Activated naive CD8-positive, alpha-beta T cell treated with anti-CD3 and anti-CD28 coated beads, Interleukin-2, amount 10 ng/mL, durations not matched to agents 7 days and 5 days (primary cell): Measurements from ENCODE around the gene KIT. TPM values are rescaled to one million over a fixed set of nuclear protein-coding genes. Genes with fewer than 3 reads are reported as not detected.

ENCODE experiments used
- ATAC-seq: fragments of 150-1000 bp; cut with Tn5 transposase; one replicate; pipeline ENCODE4 v1.10.0; 2021; ENCODE audit warnings: low read depth, moderate library complexity
- POLR2A ChIA-PET: fragments of 350-600 bp; sonication (Branson Sonifier 250); formaldehyde crosslinking; loops from one replicate; lab custom pipeline; 2021; ENCODE audit warnings: antibody characterized with exemption; lab: Charles Lee
- DNase-seq: peaks from one replicate; pipeline ENCODE4 v3.0.0; 2021
- H3K27ac Mint-ChIP-seq: one replicate; pipeline ENCODE4 v1.8.0; 2022; ENCODE audit warnings: mild to moderate bottlenecking, mixed read lengths
- H3K27me3 Mint-ChIP-seq: one replicate; pipeline ENCODE4 v1.8.0; 2022; ENCODE audit warnings: mild to moderate bottlenecking, moderate library complexity, mixed read lengths
- H3K36me3 Mint-ChIP-seq: one replicate; pipeline ENCODE4 v1.8.0; 2021; ENCODE audit warnings: mild to moderate bottlenecking, mixed read lengths
- H3K4me1 Mint-ChIP-seq: one replicate; pipeline ENCODE4 v1.8.0; 2021; ENCODE audit warnings: mixed read lengths
- H3K4me3 Mint-ChIP-seq: one replicate; pipeline ENCODE4 v1.8.0; 2022; ENCODE audit warnings: mild to moderate bottlenecking, moderate library complexity, mixed read lengths
- H3K9me3 Mint-ChIP-seq: one replicate; pipeline ENCODE4 v1.8.0; 2021; ENCODE audit warnings: mixed read lengths
- total RNA-seq, 2 experiments: library from RNA; stranded (reverse); gene quantifications; one replicate each; pipeline ENCODE4 v1.2.3, GENCODE V29; 2021

The KIT gene
- total RNA-seq, 2 experiments from 2014 or later, result 0.64 to 1.1 TPM

- Mint-ChIP-seq H3K9me3 (no peaks in the 10 kb centered on the region), H3K4me3 (no peak overlapping the region), H3K36me3 (no peaks in the 10 kb centered on the region), H3K4me1 (no peaks in the 10 kb centered on the region), H3K27ac (no peak overlapping the region), H3K27me3 (no peaks in the 10 kb centered on the region)
- ATAC-seq (no peak), DNase-seq (no peak)
- POLR2A ChIA-PET, result no interaction called here
Measured at GRCh38 chr4:54695788-54696187, 38.0 kb downstream of the KIT start.

DNA sequence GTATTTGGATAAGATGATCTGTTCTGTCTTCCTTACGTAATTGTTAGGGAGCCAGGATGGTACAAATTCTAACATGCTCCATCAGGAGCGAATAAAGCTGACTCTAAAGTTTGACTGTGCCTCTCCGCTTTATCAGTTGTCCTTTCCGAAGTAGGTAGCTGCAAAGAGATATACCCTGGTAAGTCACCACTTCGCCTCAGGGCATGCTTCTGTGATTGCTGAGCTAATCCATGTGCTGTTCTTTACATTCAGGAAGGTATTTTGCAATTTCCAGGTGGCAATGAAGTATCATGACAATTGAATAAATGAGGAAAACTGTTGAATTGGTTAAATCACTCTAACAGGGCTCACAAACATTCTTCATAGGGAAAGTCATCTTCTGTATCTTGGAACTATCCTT is 38.9 kb downstream of the KIT start:
- POLR2A ChIA-PET, result no interaction called here
- DNase-seq (no peak), ATAC-seq (no peak)
- Mint-ChIP-seq H3K4me1 (no peaks in the 10 kb centered on the region), H3K36me3 (no peaks in the 10 kb centered on the region), H3K27me3 (no peaks in the 10 kb centered on the region), H3K9me3 (no peaks in the 10 kb centered on the region), H3K4me3 (no peak overlapping the region), H3K27ac (no peak overlapping the region)

DNA sequence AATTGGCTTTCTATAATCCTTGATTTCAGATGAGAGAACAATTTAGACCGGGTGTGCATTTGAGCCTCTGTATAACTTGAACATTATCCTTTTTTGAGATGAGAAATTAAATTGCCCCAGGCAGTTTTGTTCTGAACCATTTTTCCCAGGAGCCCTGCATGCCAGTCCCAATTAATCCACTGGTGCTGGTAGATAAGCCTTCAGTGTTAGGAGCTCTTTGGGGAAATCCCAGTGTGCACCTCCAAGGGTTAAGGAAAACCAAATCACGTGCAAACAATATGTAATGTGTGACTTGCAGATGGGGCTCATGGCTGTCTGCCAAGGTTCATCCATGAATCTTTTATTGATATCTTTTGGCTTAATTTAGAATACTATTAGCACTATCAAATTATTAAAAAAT is 43.2 kb downstream of the KIT start:
- H3K9me3 Mint-ChIP-seq, result no peaks in the 10 kb centered on the region
- H3K4me3 Mint-ChIP-seq, result no peak overlapping the region
- DNase-seq (no peak), ATAC-seq (no peak)
- POLR2A ChIA-PET, result no interaction called here
- H3K4me1 Mint-ChIP-seq, result no peaks in the 10 kb centered on the region
- no peak overlapping the region for H3K27ac Mint-ChIP-seq
- H3K27me3 Mint-ChIP-seq, result no peaks in the 10 kb centered on the region
- no peaks in the 10 kb centered on the region for H3K36me3 Mint-ChIP-seq

- Mint-ChIP-seq H3K27ac (no peak overlapping the region), H3K36me3 (no peaks in the 10 kb centered on the region), H3K27me3 (peaks cover 2% of the 10 kb centered on the region), H3K9me3 (peaks cover 2% of the 10 kb centered on the region), H3K4me3 (no peak overlapping the region), H3K4me1 (no peaks in the 10 kb centered on the region)
- POLR2A ChIA-PET, result no interaction called here
- ATAC-seq, result no peak
- DNase-seq, result no peak
Measured at GRCh38 chr4:54703182-54703581, 45.4 kb downstream of the KIT start.

GRCh38 chr4:54707406-54707805 is 49.6 kb downstream of the KIT start:
- Mint-ChIP-seq H3K4me3 (no peak overlapping the region), H3K27me3 (peaks cover 2% of the 10 kb centered on the region), H3K4me1 (peaks cover 5% of the 10 kb centered on the region), H3K9me3 (peaks cover 2% of the 10 kb centered on the region), H3K36me3 (no peaks in the 10 kb centered on the region), H3K27ac (no peak overlapping the region)
- DNase-seq (no peak), ATAC-seq (no peak)
- POLR2A ChIA-PET, result no interaction called here

DNA sequence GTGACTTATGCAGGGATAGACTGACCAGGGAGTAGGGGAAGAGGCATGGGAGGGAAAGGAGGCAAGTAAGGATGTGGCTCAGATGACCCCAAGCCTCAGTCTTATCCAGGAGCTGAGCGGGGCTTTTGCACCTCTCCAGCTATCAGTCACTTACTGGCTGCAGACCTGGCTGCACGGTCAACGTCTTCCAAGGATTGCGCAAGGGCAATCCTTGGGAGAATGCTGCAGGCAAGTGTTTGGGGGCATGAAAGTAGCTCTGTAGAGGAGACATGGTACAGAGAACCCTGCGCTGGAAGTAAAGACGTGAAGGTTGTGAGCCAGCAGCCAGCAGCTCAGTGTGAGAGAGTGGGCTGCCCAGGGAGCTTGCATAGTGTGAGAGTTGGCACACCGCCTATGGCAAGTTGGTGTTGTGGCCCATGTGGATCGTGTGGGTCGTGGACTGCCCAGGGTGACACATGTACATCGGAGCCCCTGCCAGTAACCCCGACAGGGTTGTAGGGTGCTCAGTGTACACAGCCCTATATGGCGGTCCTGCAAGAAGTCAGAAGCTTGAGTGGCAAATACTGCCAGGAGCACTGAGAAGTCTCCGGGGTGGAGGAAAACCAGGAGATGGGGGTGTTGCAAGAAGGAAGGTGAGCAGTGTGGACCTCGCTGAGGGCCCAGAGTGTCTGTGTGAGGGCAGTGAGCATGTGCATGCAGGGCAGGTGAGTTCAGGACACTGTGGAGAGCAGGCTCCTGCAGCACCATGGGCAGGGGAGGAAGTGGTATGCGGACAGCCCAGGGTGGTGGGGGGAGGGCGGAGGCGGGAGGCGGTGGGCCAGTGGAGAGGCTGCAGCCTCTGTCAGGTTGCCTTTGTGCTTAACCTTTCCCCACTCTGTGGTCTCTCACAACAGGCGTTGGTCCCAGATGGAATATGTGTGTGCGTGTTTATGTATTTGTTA is 50.9 kb downstream of the KIT start:
- H3K9me3 Mint-ChIP-seq, result peaks cover 2% of the 10 kb centered on the region
- H3K36me3 Mint-ChIP-seq, result no peaks in the 10 kb centered on the region
- ATAC-seq, result no peak
- peaks cover 2% of the 10 kb centered on the region for H3K27me3 Mint-ChIP-seq
- DNase-seq, result no peak
- POLR2A ChIA-PET, result no interaction called here
- H3K4me1 Mint-ChIP-seq, result peaks cover 5% of the 10 kb centered on the region
- H3K27ac Mint-ChIP-seq, result no peak overlapping the region
- H3K4me3 Mint-ChIP-seq, result no peak overlapping the region

DNA sequence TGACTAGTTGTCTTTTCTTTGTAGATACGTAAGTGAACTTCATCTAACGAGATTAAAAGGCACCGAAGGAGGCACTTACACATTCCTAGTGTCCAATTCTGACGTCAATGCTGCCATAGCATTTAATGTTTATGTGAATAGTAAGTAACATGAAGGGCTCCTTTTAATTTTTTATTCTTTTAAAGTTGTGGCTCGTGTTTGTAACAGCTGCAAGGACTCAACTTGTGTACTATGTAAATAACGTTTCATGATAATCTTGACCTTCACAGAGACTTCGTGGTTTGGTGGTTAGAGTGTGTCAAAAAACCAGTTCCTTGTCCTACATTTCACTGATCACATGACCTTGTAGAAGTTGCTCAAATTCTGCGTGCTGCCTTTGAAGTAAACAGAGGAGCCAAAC is 51.6 kb downstream of the KIT start:
- no peak for ATAC-seq
- Mint-ChIP-seq H3K4me1 (peaks cover 5% of the 10 kb centered on the region), H3K27ac (no peak overlapping the region), H3K4me3 (no peak overlapping the region), H3K27me3 (peaks cover 2% of the 10 kb centered on the region), H3K36me3 (no peaks in the 10 kb centered on the region), H3K9me3 (peaks cover 2% of the 10 kb centered on the region)
- no peak for DNase-seq
- POLR2A ChIA-PET, result no interaction called here

- no peaks in the 10 kb centered on the region for H3K36me3 Mint-ChIP-seq
- no peak overlapping the region for H3K27ac Mint-ChIP-seq
- ATAC-seq (no peak), DNase-seq (no peak)
- no peak overlapping the region for H3K4me3 Mint-ChIP-seq
- peaks cover 2% of the 10 kb centered on the region for H3K9me3 Mint-ChIP-seq
- POLR2A ChIA-PET, result no interaction called here
- peaks cover 5% of the 10 kb centered on the region for H3K4me1 Mint-ChIP-seq
- peaks cover 7% of the 10 kb centered on the region for H3K27me3 Mint-ChIP-seq
Measured at GRCh38 chr4:54712206-54712605, 54.4 kb downstream of the KIT start.

GRCh38 chr4:54714631-54715030 is 56.9 kb downstream of the KIT start:
- no peak overlapping the region for H3K4me3 Mint-ChIP-seq
- peaks cover 7% of the 10 kb centered on the region for H3K27me3 Mint-ChIP-seq
- POLR2A ChIA-PET, result no interaction called here
- ATAC-seq (no peak), DNase-seq (no peak)
- H3K27ac Mint-ChIP-seq, result no peak overlapping the region
- H3K9me3 Mint-ChIP-seq, result no peaks in the 10 kb centered on the region
- peaks cover under 1% of the 10 kb centered on the region for H3K4me1 Mint-ChIP-seq
- H3K36me3 Mint-ChIP-seq, result no peaks in the 10 kb centered on the region

- Mint-ChIP-seq H3K27ac (no peak overlapping the region), H3K27me3 (peaks cover 7% of the 10 kb centered on the region), H3K4me3 (no peak overlapping the region), H3K4me1 (no peaks in the 10 kb centered on the region), H3K36me3 (no peaks in the 10 kb centered on the region), H3K9me3 (no peaks in the 10 kb centered on the region)
- DNase-seq (no peak), ATAC-seq (no peak)
- POLR2A ChIA-PET, result no interaction called here
Measured at GRCh38 chr4:54716478-54717065, 58.8 kb downstream of the KIT start.

GRCh38 chr4:54717694-54718093 is 59.9 kb downstream of the KIT start:
- Mint-ChIP-seq H3K9me3 (no peaks in the 10 kb centered on the region), H3K27me3 (peaks cover 7% of the 10 kb centered on the region), H3K4me1 (no peaks in the 10 kb centered on the region), H3K4me3 (no peak overlapping the region), H3K27ac (no peak overlapping the region), H3K36me3 (no peaks in the 10 kb centered on the region)
- ATAC-seq, result no peak
- POLR2A ChIA-PET, result no interaction called here
- no peak for DNase-seq

GRCh38 chr4:54719378-54719777 is 61.6 kb downstream of the KIT start:
- Mint-ChIP-seq H3K4me3 (no peak overlapping the region), H3K27ac (no peak overlapping the region), H3K36me3 (no peaks in the 10 kb centered on the region), H3K27me3 (peaks cover 7% of the 10 kb centered on the region), H3K9me3 (no peaks in the 10 kb centered on the region), H3K4me1 (no peaks in the 10 kb centered on the region)
- no peak for ATAC-seq
- no peak for DNase-seq
- POLR2A ChIA-PET, result no interaction called here

GRCh38 chr4:54723220-54723619 is 65.5 kb downstream of the KIT start:
- DNase-seq (no peak), ATAC-seq (no peak)
- Mint-ChIP-seq H3K27ac (no peak overlapping the region), H3K36me3 (no peaks in the 10 kb centered on the region), H3K9me3 (no peaks in the 10 kb centered on the region), H3K4me1 (no peaks in the 10 kb centered on the region), H3K4me3 (no peak overlapping the region), H3K27me3 (no peaks in the 10 kb centered on the region)
- POLR2A ChIA-PET, result no interaction called here

- no peak for ATAC-seq
- H3K4me1 Mint-ChIP-seq, result no peaks in the 10 kb centered on the region
- H3K27me3 Mint-ChIP-seq, result no peaks in the 10 kb centered on the region
- H3K4me3 Mint-ChIP-seq, result no peak overlapping the region
- H3K36me3 Mint-ChIP-seq, result no peaks in the 10 kb centered on the region
- no peaks in the 10 kb centered on the region for H3K9me3 Mint-ChIP-seq
- no peak for DNase-seq
- POLR2A ChIA-PET, result no interaction called here
- H3K27ac Mint-ChIP-seq, result no peak overlapping the region
Measured at GRCh38 chr4:54723820-54724219, 66.1 kb downstream of the KIT start.
